Measurements from ENCODE around the gene SLIT1. TPM values are rescaled to one million over a fixed set of nuclear protein-coding genes. Genes with fewer than 3 reads are reported as not detected.
"Not testable (repeated sequence)": the region's sequence is repeated elsewhere in the genome, so short reads cannot be mapped to it uniquely, and the experiment has no call there.

The SLIT1 gene
- polyA plus RNA-seq, 10 donors = 0.39 to 1.9 (median 0.84) TPM

DNA sequence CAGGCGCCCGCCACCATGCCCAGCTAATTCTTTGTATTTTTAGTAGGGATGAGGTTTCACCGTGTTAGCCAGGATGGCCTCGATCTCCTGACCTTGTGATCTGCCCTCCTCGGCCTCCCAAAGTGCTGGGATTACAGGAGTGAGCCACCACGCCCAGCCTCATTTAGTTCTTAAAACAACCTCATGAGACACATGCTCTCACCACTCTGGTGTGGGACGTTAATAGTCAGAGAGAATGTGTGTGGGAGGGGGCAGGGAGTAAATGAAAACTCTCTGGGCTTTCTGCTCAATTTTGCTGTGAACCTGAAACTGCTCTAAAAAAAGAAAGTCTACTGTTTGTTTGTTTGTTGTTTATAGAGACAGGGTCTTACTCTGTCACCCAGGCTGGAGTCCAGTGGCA, 103.2 kb downstream of the SLIT1 start:
- not testable (repeated sequence) for DNase-seq

DNA sequence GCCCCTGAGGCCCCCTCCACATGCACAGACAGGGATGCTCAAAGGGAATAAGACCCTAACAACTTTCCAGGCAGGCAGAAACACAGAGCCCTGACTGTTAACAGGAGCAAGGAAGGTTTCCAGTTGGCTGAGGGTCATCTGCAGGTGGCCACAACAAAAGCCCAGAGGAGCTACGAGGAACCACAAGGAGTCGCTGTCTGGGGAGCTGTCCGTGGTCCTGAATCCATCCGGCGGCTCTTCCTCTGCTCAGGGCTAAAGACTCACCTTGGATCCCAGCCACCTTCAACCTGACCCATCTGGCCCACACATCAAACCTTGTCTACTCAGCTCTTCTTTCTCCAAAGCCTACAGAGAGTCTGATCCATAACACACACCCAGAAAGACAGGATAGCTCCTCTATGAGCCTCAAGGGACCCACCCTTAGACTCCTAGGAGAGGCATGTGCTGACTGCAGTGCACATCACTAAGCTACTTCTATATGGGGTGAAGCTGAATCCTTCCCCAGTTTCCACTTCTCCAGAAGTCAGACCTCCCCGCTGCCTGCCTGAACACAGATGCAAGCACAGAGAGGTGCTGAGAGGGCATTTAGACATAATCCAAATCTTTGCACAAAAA, 104.0 kb downstream of the SLIT1 start:
- DNase-seq = peak; percentile 35 to 78 (median 70)

DNA sequence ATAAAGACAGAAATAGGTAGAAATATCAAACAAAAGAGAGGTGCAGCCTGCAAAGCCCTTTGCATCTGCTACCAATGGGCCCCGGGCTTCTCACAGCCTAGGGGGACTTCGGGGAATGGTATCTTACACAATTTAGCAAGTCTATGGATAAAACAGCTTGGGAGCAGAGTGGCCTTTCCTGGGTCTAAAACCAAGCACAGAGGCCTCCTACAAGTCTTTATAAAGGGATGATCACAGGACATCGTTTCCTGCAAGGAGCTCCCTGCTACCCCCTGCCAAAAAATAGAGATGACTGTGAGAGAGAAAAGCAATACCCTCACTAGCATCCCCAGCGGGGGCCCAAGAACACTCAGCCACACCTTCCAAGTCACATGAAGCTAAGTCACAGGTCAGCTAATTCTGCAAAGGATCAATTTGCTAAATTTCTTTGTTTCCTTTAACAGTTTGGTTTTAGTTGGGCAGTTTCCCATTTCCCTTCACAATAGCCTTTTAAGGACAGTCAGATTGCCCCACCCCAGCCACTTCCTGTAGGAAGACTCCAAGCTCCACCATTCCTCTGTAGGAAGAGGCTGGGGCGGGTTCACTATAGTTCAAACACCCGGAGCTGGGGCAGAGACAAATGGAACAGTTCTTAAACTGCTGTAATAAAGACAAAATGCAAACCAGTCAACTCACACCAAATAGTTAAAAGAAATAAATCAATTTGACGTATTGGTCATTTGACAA, 105.5 kb downstream of the SLIT1 start:
- no peak for DNase-seq

DNA sequence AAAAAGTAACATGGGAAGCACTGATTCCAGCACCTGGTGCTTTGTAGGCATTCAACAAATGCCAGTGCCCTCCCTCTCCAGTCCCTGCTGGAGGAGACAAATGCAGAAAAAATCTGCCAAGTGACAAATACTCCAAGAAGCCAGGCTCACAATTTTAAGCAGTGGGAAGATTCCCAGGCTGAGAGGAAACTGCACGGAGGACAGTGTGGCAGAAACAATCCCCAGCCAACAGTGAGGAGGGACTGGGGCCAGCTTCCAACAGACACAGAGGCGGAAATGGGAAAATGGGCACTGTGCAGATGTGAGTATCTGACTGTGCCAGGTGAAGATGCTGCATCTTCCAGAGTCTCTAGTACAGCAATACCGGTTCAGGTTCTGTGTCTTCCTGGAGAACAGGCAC, 106.3 kb downstream of the SLIT1 start:
- no peak for DNase-seq

DNA sequence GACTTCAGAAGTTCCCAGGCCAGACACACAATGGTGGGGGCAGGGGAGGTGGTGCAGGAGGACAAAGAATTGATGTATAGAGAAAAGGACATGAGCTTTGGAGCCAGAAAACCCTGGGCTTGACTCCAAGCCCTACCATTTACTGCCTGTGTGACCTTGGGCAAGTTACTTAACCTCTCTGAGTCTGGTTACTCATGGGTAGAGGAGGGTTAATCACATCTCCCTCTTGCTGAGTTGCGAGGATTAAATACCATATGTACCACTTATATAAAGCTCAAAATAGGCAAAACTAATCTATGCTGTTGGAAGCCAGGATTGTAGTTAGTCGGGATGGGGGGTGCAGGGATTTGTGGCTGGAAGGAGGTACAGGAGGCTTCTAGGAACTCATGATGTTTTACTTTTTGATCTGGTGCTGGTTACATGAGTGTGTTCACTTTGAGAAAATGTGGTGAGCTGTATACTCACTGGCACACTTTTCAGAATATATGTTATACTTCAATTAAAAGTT, 106.8 kb downstream of the SLIT1 start:
- DNase-seq = no peak

DNA sequence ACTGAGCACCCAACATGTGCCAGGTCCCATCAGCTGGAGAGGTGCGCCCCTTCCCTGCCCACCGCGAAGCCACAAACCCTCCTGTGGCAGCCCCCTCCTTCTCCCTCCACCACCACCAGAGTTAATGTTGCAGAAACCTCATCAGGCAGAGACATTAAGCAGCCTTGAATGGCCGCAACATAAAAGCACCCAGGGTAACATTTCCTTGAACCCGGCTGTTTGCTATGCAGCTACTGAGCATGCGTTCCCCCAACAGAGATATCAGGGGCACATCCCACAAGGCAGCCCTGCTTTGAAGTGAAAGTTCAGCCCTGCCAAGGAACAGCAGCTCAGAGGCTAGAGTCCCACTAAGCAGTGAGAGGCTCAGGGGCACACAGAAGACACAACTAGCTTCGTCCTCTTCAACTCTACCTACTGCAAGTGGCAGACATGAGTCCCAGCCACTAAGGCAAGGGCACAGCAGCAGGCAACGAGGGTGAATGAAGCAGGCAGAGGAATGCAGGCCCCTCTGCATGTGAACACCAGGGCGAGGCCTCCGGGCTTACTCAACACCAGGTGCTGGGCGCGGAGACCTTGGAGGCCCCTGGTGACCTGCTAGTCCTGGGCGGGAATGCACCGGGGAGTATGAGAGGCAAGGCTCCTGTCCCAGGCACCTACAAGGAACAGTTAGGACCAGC, 107.4 kb downstream of the SLIT1 start:
- DNase-seq = no peak

DNA sequence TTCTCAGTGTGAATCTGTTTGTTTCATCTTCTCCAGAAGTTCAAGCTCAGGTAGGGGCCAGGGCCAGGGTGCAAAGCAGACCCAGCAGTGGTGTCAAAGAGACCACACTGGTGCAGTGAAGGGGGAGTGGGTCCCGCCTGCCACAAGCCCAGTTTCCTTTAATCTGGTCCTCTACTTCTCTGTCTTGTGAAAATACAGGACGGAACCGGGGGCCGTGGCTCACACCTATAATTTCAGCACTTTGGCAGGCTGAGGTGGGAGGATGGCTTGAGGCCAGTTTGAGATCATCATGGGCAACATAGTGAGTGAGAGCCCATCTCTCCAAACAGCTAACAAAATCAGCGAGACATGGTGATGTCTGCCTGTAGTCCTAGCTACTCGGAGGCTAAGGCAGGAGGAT, 109.0 kb downstream of the SLIT1 start:
- no peak for DNase-seq

DNA sequence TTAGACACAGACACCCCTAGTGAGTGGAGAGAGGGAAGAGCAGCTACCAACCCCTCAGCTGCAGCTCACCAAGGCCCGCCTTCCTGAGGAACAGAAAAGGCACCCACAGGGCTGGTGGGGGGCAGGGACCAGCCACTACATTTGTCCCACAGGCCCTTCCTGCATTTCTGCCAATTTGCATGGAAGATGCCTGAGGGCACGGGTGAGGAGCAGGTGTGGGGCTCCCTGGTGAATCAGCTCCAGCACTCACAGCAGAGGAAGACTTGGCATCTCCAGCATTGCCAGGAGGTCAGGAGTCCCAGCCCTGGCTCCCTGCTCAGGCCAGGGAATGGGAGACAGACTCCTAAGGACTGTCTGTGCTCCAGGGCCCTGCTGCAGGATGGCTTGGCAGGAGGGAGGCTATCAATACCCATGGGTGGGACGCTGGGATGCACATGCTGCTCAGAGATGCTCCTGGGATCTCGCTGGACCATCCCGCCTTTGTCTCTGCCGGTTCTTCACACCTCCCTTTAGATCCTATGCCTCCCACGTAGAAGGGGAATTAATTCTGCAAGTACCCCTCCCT, 109.7 kb downstream of the SLIT1 start:
- no peak for DNase-seq

DNA sequence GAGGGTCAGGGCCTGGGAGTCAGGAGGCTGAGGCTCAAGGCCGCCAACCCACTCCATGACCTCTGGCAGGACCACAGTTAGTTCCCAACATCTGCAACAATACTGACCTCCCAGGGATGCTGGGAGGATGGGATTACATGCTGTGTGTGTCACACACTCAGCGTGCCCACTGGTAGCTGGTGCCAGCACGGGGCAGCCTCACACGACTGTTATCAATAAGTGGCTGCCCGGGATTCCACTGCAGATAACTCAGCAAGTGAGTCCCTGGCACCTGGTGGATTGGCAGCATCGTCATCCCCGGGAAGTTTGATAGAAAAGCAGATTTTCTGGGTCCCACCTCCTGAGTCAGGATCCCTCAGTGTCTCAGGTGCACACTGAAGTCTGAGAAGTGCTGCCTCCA, 110.3 kb downstream of the SLIT1 start:
- DNase-seq = no peak

DNA sequence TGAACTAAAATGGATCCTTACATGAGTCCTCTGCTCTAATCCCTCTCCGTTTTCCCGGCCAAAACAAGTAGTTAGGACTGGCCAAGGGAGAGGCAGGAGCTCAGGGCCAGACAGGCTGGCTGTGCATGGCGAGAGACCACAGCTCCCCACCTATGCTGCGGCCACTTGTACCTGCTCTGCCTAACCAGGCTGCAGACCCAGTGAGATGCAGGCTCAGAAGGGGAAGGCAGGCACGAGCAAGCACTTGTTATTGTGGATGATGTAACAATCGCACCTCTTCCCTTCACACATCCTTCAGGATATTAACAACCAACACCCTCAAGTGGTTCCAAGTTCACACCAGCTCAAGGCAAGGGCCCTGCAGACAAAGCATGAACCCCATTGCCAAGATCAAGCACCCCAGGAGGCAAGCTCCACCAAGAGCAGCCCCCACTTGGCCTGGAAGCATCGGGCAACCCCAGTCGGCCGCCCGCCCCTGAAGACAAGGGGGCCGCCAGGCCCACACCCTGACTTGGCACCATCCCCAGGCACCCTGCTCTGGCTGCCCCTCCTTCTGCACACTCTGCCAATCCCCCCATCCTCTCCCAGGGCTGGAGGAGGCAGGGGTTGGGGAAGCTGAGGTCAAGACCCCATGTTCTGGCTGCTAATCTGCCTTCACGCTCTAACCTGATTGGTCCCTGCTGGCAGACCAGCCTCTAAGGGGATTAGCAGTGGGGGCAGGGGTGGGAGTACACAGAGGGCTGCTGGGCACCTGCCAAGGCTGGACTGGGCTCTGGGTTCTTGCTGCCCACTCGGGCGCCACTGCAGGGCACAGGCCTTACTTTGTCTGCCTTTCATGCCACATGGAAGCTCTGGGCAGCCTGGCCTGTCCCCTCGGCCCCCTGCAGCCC, 111.3 kb downstream of the SLIT1 start:
- DNase-seq = no peak

DNA sequence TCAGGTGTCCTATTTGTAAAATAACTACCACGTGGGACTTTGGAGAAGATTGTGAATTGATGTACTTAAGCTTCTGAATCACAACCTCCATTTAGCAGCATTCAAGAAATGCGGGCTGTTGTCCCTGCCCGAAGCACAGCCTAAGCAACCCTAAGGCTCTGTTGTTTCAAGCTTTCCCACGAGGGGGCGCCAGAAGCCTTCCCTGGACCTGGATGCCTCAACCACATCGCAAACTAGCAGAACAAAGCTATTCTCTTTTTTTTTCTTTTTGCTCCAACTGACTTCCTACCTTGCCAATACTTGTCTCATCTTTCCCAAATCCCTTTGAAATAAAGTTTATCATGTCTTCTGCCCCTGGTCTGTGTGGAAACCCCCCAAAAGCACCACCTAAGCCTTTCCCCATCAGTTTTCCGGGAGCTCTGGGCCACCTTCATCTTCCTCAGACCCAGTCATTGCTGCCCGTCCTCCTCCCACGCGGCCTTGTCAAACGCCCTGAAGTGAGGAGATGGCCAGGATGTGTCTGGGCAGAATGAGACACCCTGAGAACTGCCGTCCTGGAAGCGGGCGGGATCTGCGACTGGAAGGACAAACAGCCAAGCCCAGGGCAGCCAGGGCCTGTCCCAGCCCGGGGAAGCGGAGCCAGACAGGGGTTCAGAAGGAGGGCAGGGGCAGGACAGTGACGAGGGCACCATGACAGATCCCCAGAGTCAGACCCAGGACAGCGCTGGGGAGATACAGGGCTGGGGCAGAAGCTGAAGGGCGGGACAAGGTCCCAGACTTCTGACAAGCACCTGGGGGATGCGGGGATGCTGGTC, 112.7 kb downstream of the SLIT1 start:
- peak; percentile 67 to 88 (median 85) for DNase-seq

DNA sequence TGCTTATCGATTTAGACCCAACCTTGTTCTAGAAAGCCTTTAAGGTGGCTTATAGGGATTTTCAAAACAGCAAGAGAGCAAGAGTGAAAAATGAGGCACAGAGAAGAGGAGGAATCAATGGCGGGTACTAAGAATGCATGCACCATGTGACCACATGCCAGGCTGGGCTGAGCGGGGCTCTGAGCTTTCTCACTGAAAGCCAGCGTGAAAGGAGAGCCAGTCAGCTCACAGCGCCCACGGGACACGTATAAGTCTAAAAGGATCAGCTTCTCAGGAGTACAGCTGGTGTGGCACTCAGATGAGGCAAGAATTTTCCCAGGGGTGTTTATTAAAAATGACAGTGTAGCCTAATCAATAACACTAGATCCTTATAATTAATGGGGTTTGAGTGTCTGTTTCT, 114.3 kb downstream of the SLIT1 start:
- DNase-seq = no peak

DNA sequence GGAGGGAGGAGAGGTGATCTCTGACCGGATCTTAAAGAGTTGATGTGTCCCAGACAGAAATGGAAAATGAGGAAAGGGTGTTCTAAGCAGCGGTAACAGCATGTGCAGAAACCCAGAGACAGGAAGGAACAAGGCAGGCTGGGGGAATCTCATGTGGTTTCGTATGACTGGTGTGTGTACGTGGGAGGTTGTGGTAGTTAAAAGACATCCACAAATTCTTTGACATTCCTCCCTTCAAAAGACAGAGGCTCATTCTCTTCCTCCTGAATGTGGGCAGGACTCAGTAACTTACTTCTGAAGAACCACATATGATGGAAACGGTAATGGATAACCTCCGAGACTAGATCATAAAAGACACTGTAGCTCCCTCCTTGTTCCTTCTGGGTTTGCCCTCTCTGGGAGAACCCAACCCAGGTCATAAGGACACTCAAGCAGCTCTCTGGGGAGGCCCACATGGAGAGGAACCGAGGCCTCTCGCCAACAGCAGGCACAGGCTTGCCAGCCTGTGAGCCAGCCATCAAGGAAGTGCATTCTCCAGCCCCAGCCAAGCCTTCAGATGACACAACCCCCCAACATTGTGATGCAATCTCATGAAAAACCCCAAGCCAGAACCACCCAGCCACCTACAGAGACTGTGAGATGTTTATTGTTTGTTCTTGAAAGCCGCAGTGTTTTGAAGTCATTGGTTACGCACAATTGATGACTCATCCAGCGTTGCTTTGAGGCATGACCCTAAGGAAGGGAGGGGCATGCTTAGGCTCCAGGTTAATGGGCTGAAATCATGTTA, 116.0 kb downstream of the SLIT1 start:
- DNase-seq = no peak

DNA sequence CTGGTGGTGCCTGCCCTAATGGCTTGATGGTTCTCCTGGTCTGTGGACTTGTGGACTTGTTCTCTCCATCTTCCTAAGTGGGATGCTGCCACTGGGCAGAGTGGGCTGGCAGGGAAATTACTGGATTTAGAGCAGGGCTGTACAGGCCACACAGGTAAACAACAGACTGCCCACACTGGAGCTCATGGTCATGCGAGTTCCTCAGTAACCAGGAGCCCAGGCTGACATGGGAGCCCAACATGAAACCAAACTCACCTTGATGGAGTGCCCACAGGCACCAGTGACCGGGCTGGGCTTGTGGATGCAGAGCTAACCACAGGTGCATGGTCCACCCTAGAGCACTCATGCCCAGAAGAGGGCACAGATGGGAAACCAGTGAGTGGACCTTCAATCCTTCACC, 116.7 kb downstream of the SLIT1 start:
- DNase-seq = no peak

DNA sequence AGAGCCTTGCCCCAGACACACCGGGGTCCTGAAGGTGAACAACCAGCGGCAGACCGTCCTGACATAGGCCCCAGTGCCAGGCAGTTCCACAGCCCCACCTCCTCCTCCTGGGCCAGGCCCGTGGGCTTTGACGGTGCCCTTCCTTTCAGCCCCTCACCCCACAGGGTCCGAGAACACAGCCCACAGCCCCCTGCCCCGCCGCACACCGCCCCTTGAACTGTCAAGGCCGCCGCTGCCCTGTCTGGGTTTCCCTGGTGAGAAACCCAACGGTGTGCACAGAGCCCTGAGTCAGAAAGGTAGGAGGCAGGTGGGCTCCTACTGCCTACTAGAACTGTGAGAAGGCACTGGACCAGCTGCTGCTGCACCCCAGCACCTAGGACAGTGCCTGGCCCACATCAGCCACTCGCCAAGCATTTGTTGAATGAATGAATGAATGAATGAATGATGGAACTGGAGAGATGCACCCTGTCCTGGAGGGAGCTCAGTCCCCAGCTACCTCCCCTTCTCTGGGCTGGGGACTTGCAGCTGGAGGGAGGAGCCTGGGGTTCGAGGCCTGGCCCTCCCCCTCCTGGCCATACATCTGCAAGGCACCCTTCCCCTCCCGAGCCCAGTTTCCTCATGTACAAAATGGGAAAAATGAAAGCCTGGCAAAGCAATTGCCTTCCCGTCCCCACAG, 117.9 kb downstream of the SLIT1 start:
- no peak for DNase-seq

DNA sequence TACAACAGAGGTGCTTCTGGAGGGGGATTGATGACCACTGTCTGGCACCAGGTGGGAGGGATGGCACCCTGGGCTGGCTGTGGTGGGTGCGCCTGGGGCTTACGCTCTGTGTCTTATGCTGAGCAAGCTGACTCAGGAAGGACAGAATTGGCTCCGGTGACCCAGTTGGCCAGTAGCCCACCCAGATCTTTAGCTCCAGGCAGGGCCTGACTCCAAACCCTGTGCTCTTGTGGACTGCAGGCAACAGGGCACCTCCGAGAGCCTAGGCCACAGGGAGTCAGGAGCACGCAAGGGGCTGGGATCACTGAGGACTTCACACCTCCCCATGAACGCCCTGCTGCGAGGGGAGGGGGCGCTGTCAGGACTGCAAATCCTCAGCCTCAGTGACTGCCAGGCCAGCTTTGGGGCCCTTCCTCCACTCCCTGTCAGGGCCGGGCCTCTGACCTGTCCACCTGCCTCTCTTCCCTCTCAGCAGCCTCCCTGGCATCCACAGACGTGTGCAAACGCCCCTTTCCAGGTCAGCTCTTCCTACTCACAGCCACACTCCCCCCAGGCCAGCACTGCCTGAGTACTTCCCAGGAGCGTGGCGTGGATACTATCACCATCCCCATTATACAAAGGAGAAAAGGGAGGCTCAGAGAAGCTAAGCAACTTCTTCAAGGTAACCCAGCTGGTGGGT, 118.7 kb downstream of the SLIT1 start:
- DNase-seq = no peak

DNA sequence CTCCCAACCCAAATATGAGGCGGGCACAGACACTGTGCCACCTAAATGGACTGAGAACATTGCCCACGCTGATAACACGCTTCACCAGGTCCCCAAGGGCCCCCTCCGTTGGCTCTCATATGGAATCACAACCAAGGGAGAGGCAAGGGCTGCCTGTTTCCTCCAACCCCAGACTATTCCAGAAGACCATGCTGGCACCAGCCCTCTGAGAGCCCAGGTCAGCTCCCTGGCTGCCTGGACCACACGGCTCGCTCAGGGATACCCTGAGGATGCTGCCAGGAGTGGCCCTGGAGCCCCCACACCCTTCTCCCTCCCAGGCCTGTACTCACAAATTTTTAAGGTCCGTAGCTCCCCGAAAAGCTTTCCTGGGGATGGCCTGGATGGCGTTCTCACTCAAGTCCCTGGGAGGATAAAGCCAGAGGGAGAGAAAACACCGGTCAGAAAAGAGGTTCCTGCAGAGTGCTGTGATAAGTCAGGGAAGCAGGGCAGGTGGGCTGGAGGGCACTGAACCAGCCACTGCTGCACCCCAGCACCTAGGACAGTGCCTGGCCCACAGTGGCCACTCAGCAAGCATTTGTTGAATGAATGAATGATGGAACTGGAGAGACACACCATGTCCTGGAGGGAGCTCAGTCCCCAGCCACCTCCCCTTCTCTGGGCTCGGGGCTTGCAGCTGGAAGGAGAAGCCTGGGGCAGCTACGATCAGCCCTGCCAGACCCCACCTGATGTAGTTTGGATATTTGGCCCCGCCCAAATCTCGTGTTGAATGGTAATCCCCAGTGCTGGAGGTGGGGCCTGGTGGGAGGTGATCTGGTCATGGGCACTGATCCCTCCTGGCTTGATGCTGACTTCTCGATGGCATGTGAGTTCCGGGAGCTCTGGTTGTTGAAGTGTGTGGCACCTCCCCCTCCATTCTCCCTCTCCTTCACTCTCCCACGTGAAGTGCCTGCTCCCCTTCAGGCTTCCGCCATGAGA, 119.8 kb downstream of the SLIT1 start:
- DNase-seq = no peak

Data from muscle of back (tissue), 11 donors.